Measurements from ENCODE around the gene CTTNBP2.
A peak's percentile ranks its signal among the peaks of the same experiment; 100 is the strongest.

The CTTNBP2 gene

DNA sequence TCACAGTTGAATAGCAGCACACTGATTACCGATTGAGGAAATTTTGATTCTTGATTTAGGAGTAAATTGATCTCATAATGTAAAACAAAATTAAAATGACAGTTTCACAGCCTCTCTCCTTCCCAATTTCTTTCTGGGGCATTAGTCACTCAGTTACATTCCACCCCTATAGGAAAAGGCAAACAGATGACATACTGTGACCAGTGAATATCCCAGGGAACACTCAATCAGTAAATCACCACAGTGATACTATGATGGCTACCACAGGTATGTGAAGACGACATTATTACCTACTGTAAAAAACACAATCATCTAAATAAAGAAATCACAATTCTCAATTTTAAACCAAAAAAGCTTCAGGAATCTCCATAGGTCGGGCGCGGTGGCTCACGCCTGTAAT lies 15.5 kb downstream of the CTTNBP2 start:
- Mint-ChIP-seq H3K9me3 (no peaks in the 10 kb centered on the region), H3K36me3 (ENCODE audit: low read depth) (peaks cover 72% of the 10 kb centered on the region), H3K4me3 (no peak overlapping the region), H3K27ac (no peak overlapping the region), H3K4me1 (ENCODE audit: low read depth) (peaks cover 6% of the 10 kb centered on the region), H3K27me3 (peaks cover 3% of the 10 kb centered on the region)
- intact Hi-C loops (cut with micrococcal nuclease), result no loop called here

DNA sequence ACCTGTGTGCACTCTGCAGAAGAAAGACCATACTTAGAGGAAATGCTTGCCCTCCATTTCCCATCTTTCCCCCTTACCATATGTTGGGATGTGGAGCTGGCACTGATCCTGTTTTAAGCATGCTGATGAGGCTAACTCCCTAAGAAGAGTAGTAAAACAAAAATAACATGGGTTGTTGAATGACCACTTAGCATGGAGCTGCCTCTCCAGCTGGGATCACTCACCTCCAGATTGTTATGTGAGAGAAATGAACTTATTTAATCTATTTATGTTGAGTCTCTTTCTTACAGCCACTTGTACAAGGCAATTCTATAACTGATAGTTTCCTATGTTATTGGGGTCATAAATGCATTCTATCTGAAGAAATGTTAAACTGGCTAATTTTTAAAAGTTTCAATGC lies 17.0 kb downstream of the CTTNBP2 start:
- H3K4me3 Mint-ChIP-seq, result no peak overlapping the region
- peaks cover 72% of the 10 kb centered on the region for H3K36me3 Mint-ChIP-seq (ENCODE audit: low read depth)
- peaks cover 5% of the 10 kb centered on the region for H3K4me1 Mint-ChIP-seq (ENCODE audit: low read depth)
- intact Hi-C loops (cut with micrococcal nuclease), result no loop called here
- H3K9me3 Mint-ChIP-seq, result no peaks in the 10 kb centered on the region
- H3K27ac Mint-ChIP-seq, result no peak overlapping the region
- H3K27me3 Mint-ChIP-seq, result peaks cover 5% of the 10 kb centered on the region

DNA sequence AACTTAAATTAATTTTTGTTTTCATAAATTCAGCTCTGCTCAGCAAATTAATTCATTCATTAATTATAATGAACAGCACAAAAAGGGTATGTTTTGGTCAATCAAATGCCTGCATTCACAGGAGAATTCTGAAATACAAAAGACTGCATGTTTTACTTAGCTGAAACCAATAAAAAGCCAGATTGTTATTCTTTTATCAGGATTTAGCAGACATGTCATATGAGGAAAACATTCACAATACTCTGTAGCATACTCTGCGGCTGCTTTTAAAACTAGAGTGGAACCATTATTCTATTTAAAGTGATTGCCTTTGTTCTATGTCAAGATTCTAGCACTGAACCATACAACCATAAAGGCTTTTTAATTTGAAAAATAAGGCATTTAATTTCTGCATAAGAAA lies 19.1 kb downstream of the CTTNBP2 start:
- Mint-ChIP-seq H3K9me3 (no peaks in the 10 kb centered on the region), H3K36me3 (ENCODE audit: low read depth) (peaks cover 72% of the 10 kb centered on the region), H3K27me3 (peaks cover 7% of the 10 kb centered on the region), H3K4me1 (ENCODE audit: low read depth) (peaks cover 11% of the 10 kb centered on the region), H3K4me3 (no peak overlapping the region), H3K27ac (no peak overlapping the region)
- intact Hi-C loops (cut with micrococcal nuclease), result no loop called here

DNA sequence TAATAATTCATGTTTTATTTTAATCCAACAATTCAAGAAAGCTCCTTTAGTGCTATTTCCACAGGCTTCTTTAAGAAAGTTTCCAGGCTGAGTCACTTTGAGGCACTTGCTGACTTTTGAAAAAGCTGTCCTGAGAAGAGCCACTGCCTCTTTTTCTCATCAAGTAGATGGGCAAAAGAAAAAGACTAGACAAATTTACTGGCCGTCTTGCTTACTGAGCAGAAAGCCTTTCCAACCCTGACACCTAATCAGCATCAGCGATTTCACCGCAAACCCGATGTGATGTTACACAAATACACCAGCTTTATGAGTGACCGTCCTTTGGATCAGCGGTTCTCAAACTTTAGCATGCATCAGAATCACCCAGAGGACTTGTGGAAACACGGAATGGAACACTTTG lies 24.3 kb downstream of the CTTNBP2 start:
- H3K9me3 Mint-ChIP-seq, result peaks cover 10% of the 10 kb centered on the region
- H3K27me3 Mint-ChIP-seq, result peaks cover 13% of the 10 kb centered on the region
- peaks cover 30% of the 10 kb centered on the region for H3K4me1 Mint-ChIP-seq (ENCODE audit: low read depth)
- intact Hi-C loops (cut with micrococcal nuclease), result no loop called here
- peaks cover 77% of the 10 kb centered on the region for H3K36me3 Mint-ChIP-seq (ENCODE audit: low read depth)
- H3K27ac Mint-ChIP-seq, result no peak overlapping the region
- no peak overlapping the region for H3K4me3 Mint-ChIP-seq

DNA sequence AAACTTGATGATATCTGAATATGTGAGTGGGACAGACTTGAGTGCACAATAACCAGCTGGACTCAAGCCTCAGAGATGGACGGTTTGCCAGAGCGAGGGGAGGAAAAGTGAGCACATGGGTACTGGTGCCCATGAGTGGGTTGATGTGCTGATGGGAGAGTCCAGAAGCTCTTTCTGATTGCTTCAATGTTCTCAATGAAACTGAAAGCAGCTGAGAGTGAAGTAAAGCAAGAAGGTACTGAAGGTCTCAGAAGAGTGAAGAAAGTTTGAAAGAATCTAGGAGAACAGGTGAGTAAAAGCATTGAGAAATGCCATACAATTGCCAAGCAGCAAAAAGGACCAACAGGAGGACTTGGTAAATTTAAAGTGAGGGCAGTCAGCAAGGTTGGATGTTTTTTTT lies 28.6 kb downstream of the CTTNBP2 start:
- intact Hi-C loops (cut with micrococcal nuclease), result no loop called here
- Mint-ChIP-seq H3K4me3 (no peak overlapping the region), H3K4me1 (ENCODE audit: low read depth) (peaks cover 29% of the 10 kb centered on the region)

DNA sequence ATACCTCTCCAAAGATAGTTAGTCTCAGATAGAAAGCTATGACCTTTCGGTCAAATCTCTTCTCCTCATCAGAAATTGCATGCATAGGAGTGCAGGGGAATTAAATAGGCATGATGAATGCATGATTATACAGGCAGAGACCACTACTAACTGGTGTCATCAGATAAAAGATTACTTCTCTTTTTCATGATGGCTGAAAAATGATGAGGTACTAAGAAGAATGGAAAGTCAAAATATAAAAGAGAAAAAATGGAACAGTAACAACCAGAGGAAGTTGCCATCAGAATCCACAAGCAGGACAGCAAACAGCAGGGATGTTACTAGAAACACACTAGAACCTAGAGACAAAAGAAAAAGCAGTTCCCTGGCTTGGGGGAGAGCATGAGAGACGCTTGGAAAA lies 31.6 kb downstream of the CTTNBP2 start:
- Mint-ChIP-seq H3K27me3 (peaks cover 5% of the 10 kb centered on the region), H3K4me1 (ENCODE audit: low read depth) (peaks cover 23% of the 10 kb centered on the region), H3K4me3 (no peak overlapping the region), H3K9me3 (peaks cover 20% of the 10 kb centered on the region), H3K36me3 (ENCODE audit: low read depth) (peaks cover 68% of the 10 kb centered on the region), H3K27ac (no peak overlapping the region)
- intact Hi-C loops (cut with micrococcal nuclease), result no loop called here

More for the DNA sequence above, 28.6 kb downstream of the CTTNBP2 start:
- H3K9me3 Mint-ChIP-seq, result peaks cover 20% of the 10 kb centered on the region
- H3K36me3 Mint-ChIP-seq (ENCODE audit: low read depth), result peaks cover 73% of the 10 kb centered on the region
- no peak overlapping the region for H3K27ac Mint-ChIP-seq
- H3K27me3 Mint-ChIP-seq, result peaks cover 5% of the 10 kb centered on the region

DNA sequence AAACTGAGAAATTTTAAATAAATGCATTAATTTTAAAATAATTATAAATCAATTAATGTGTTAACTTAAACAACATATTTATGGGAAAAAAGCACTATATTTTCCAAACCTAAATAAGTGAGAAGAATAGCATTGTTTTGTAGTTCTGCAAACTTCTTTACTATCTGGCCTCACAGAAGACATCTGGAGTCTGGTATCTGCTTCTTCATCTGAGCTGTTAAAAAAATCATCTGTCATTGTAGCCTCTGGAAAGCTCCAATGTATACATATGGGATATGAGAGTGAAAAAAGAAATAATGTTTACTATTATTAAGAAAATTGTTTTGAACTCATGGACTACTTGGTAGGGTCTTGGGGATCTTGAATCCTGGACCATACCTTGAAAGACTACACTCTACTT lies 32.2 kb downstream of the CTTNBP2 start:
- H3K27ac Mint-ChIP-seq, result no peak overlapping the region
- peaks cover 29% of the 10 kb centered on the region for H3K4me1 Mint-ChIP-seq (ENCODE audit: low read depth)
- peaks cover 5% of the 10 kb centered on the region for H3K27me3 Mint-ChIP-seq
- peaks cover 74% of the 10 kb centered on the region for H3K36me3 Mint-ChIP-seq (ENCODE audit: low read depth)
- H3K9me3 Mint-ChIP-seq, result peaks cover 20% of the 10 kb centered on the region
- intact Hi-C loops (cut with micrococcal nuclease), result no loop called here
- H3K4me3 Mint-ChIP-seq, result no peak overlapping the region

DNA sequence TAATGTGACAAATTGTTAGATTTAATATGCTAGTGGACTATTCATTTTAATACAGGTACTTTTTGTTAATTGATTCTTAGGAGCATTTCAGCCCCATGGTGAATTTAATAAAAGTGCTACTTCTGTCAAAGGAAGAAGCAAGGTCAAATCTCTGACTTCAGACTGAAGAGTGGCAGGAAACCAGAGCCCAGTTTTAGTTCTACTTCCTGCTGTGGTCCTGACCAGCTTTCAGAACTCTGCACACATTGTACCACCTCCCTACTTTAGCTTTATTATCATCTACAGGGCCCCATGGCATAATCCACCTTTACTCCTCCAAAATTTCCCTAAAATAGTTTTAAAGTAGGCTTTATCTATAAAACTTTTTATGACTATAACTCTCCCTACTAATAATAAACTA lies 33.7 kb downstream of the CTTNBP2 start:
- H3K36me3 Mint-ChIP-seq (ENCODE audit: low read depth), result peaks cover 67% of the 10 kb centered on the region
- peaks cover 32% of the 10 kb centered on the region for H3K4me1 Mint-ChIP-seq (ENCODE audit: low read depth)
- H3K27me3 Mint-ChIP-seq, result peaks cover under 1% of the 10 kb centered on the region
- peaks cover 15% of the 10 kb centered on the region for H3K9me3 Mint-ChIP-seq
- H3K4me3 Mint-ChIP-seq, result no peak overlapping the region
- no peak overlapping the region for H3K27ac Mint-ChIP-seq
- intact Hi-C loops (cut with micrococcal nuclease), result loop anchor here (5.0 to 10.0 kb wide), 2 partner anchors 33 to 65 kb away; partner anchors contain the start of gene CTTNBP2

DNA sequence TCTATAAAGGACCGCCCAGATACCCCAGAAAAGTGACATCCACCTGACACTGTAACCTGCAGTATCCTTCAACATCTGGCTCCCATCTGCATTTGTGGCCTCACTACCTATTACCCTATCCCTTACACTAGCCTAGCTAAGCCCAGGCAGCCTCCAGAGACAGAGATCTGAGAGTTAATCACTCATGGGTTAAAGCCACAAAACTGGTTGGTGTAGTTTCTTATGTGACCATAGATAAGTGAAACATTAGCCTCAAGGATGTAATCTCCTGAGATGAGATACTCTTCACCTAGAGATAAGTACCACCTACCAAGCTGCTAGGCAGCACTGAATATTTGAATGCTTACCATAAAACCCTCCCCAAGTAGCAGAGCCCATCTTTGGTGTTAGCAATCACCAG lies 35.4 kb downstream of the CTTNBP2 start:
- intact Hi-C loops (cut with micrococcal nuclease), result loop anchor here (5.0 to 10.0 kb wide), 2 partner anchors 34 to 63 kb away; partner anchors contain the start of gene CTTNBP2
- H3K4me1 Mint-ChIP-seq (ENCODE audit: low read depth), result peaks cover 22% of the 10 kb centered on the region
- no peak overlapping the region for H3K27ac Mint-ChIP-seq
- H3K9me3 Mint-ChIP-seq, result no peaks in the 10 kb centered on the region
- peaks cover 64% of the 10 kb centered on the region for H3K36me3 Mint-ChIP-seq (ENCODE audit: low read depth)
- H3K27me3 Mint-ChIP-seq, result no peaks in the 10 kb centered on the region
- no peak overlapping the region for H3K4me3 Mint-ChIP-seq

DNA sequence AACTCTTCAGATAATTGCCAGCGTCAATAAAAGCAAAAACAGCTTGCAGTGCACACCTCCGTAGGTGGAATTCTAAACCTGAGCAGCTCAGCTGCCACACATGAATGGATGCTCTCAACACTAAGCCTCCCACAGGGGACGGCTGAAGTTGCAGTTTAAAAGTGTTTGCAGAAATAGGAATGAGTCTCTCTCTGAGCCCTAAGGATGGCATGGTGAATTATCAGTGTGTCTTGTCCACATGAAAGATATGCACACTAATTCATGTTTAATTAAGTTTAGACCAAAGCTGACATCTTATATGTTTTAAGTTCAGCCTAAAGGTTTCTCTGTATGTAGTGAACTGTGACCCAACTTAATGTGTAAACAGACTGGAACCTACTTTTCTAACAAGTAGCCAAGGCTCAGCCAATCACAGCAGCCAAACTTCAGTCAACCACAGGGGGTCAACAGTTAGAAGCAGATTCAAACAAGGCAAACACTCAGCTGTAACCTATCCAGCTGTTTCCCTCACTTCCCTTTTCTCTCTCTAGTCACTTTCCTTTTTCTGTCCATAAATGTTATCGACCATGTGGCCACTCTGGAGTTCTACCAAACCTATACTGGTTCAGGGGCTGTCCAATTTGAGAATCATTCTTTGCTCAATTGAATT lies 38.1 kb downstream of the CTTNBP2 start:
- Mint-ChIP-seq H3K4me1 (ENCODE audit: low read depth) (peaks cover 37% of the 10 kb centered on the region), H3K27me3 (peaks cover 3% of the 10 kb centered on the region), H3K36me3 (ENCODE audit: low read depth) (peaks cover 65% of the 10 kb centered on the region), H3K9me3 (peaks cover 9% of the 10 kb centered on the region), H3K27ac (no peak overlapping the region), H3K4me3 (no peak overlapping the region)
- intact Hi-C loops (cut with micrococcal nuclease), result loop anchor here (5.0 to 10.0 kb wide), 2 partner anchors 37 to 60 kb away; partner anchors contain the start of gene CTTNBP2

DNA sequence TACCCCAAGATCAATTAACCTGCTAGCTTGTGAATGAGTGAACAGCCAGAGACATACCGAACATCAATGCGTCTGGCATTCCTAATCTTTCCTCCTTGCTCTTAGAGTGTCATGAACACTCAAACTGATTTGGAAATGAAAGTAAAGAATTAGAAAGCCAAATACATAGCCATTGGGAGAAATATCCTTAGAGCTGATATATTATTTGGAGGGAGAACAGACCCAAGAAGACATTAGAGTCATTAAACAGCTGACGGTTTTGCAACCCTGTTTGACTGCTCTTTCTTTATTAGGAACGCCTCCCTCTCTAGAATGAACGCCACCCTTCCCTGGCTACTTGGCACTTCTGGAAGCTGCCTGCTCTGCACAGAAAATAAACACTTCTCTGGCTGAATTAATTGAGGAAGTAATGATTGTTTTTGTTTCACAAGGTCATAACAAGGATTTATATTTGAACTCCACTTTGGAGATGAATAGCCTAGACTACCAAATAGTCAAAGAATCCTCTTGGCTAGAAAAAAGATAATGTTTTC lies 42.8 kb downstream of the CTTNBP2 start:
- H3K9me3 Mint-ChIP-seq, result peaks cover 9% of the 10 kb centered on the region
- peaks cover 43% of the 10 kb centered on the region for H3K4me1 Mint-ChIP-seq (ENCODE audit: low read depth)

DNA sequence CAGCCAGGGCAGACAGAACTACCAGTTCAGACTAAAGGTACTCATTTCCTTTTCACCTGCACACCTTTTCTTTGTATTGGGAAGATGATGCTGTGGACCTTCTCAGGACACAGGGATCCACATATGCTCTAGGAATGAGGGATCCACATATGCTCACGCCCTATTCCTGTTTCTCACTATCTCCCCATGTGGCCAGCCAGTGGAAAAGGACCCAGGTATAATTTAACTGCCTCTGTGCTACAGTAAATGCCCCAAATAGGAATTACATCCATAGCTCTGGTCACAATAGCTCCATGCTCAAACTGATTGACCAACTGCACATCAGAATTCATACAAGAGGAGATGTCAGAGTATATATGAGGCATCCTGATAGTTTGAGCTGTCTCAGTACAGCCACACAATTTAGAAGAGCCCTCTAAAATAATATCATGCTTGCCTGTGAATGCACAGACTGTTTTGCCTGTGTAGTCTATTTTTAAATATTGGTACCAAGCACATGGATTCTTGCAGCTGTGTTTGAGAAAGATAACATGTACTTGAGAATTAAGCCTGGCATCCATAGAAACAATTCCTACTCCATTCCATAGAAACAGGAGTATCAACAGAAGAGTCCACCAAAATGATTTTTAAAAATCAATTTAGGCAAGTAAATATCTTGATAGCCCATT lies 43.7 kb downstream of the CTTNBP2 start:
- Mint-ChIP-seq H3K9me3 (peaks cover 9% of the 10 kb centered on the region), H3K4me3 (no peak overlapping the region), H3K36me3 (ENCODE audit: low read depth) (peaks cover 56% of the 10 kb centered on the region), H3K4me1 (ENCODE audit: low read depth) (peaks cover 36% of the 10 kb centered on the region), H3K27ac (no peak overlapping the region), H3K27me3 (peaks cover 3% of the 10 kb centered on the region)
- intact Hi-C loops (cut with micrococcal nuclease), result loop anchor here (10.0 kb wide), 1 partner anchor 55 kb away; no protein-coding TSS in a partner anchor

More for the DNA sequence above, 42.8 kb downstream of the CTTNBP2 start:
- Mint-ChIP-seq H3K36me3 (ENCODE audit: low read depth) (peaks cover 55% of the 10 kb centered on the region), H3K27ac (peak overlapping the region; percentile 69), H3K4me3 (peak overlapping the region; percentile 33), H3K27me3 (peaks cover 3% of the 10 kb centered on the region)
- intact Hi-C loops (cut with micrococcal nuclease), result loop anchor here (10.0 kb wide), 1 partner anchor 56 kb away; no protein-coding TSS in a partner anchor

DNA sequence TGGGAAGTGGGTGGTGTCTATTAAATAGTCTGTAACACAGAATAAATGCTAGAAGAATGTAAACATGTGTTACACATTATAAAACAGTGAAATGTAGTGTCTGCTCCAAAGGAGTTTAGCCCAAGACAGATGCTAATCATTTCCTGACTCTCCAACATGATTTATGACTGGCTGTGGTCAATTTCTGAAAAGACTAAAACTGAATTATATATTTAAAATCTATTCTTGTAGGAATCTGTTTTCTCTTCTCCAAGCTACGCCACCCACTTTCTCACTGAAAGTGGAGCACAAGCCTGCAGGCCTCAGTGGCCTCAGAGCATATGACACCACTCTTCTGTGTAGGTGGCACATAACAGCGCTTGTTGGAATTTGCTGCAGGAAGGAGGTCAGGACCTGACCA lies 44.4 kb downstream of the CTTNBP2 start:
- peaks cover 3% of the 10 kb centered on the region for H3K27me3 Mint-ChIP-seq
- H3K36me3 Mint-ChIP-seq (ENCODE audit: low read depth), result peaks cover 58% of the 10 kb centered on the region
- intact Hi-C loops (cut with micrococcal nuclease), result no loop called here
- H3K4me1 Mint-ChIP-seq (ENCODE audit: low read depth), result peaks cover 36% of the 10 kb centered on the region
- H3K9me3 Mint-ChIP-seq, result peaks cover 9% of the 10 kb centered on the region
- H3K4me3 Mint-ChIP-seq, result no peak overlapping the region
- no peak overlapping the region for H3K27ac Mint-ChIP-seq

DNA sequence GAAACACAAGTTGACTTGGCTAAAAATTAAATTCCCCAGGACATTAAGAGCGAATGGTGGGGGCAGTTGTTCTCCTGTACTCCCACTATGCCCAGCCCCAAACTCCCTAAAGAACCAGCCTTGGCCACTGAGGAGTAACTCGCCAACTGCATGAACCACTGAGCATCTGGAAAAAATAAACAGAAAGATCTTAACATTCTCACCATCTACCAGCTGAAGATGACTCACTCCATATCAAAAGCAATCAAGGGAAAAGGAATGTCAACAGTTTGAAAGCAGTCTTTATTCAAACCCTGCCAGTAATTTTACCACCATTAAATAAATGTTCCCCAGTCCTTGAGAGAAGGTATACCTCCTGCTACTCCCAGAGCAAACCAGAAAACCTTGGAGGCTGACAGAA lies 45.4 kb downstream of the CTTNBP2 start:
- intact Hi-C loops (cut with micrococcal nuclease), result no loop called here
- Mint-ChIP-seq H3K4me3 (no peak overlapping the region), H3K9me3 (peaks cover 9% of the 10 kb centered on the region), H3K27ac (peak overlapping the region; percentile 4), H3K36me3 (ENCODE audit: low read depth) (peaks cover 54% of the 10 kb centered on the region), H3K27me3 (peaks cover 3% of the 10 kb centered on the region), H3K4me1 (ENCODE audit: low read depth) (peaks cover 36% of the 10 kb centered on the region)
